A673 (cell line): ENCODE results near the gene TUBA3E. TPM values are rescaled to one million over a fixed set of nuclear protein-coding genes. Genes with fewer than 3 reads are reported as not detected.
"Not testable (repeated sequence)": the region's sequence is repeated elsewhere in the genome, so short reads cannot be mapped to it uniquely, and the experiment has no call there.

Experiments
- BruUV-seq: library from RNA; stranded (reverse); fragments of 400-500 nt; replicated peaks from 2 replicates; lab custom pipeline; 2021; lab: Mats Ljungman, UMichigan
- CTCF ChIA-PET: fragments of 300-600 bp; sonication (Branson Sonifier 250); formaldehyde crosslinking; loops from one replicate; lab custom pipeline; 2022; ENCODE audit warnings: antibody characterized with exemption; lab: Charles Lee
- POLR2A ChIA-PET: fragments of 300-600 bp; sonication (Branson Sonifier 250); formaldehyde crosslinking; loops from one replicate; lab custom pipeline; 2022; ENCODE audit warnings: antibody characterized with exemption; ENCODE audit not compliant: low non-redundant PET; lab: Charles Lee
- DNase-seq: peaks from one replicate; pipeline ENCODE4 v3.0.0-alpha.2; 2015; ENCODE audit warnings: low spot score
- H3K27ac ChIP-seq: fragments of 200-600 bp; sonication (generic); 2 replicates; pipeline ENCODE4 v1.5.1; 2016; ENCODE audit warnings: mixed run types, low read depth, mild to moderate bottlenecking, mixed read lengths, antibody characterized with exemption, low read length; ENCODE audit not compliant: poor library complexity, severe bottlenecking
- H3K27me3 ChIP-seq: fragments of 200-600 bp; sonication (generic); replicated peaks from 2 replicates; pipeline ENCODE4 v1.6.1; 2017; ENCODE audit warnings: mixed run types, low read depth, mild to moderate bottlenecking, mixed read lengths, antibody characterized with exemption, low read length; ENCODE audit not compliant: insufficient read depth, poor library complexity
- H3K36me3 ChIP-seq: fragments of 200-600 bp; sonication (generic); 2 replicates; pipeline ENCODE4 v1.6.1; 2016; ENCODE audit warnings: mixed run types, mild to moderate bottlenecking, mixed read lengths, antibody characterized with exemption, low read length; ENCODE audit not compliant: insufficient read depth, poor library complexity, severe bottlenecking
- H3K4me1 ChIP-seq: fragments of 200-600 bp; sonication (generic); 2 replicates; pipeline ENCODE4 v1.6.1; 2017; ENCODE audit warnings: mixed run types, mild to moderate bottlenecking, mixed read lengths, antibody characterized with exemption, low read length; ENCODE audit not compliant: insufficient read depth, poor library complexity, severe bottlenecking
- H3K4me3 ChIP-seq: fragments of 200-600 bp; sonication (generic); 2 replicates; pipeline ENCODE4 v1.5.1; 2016; ENCODE audit warnings: low read depth, mixed run types, mild to moderate bottlenecking, mixed read lengths, low read length; ENCODE audit not compliant: poor library complexity, severe bottlenecking
- H3K9me3 ChIP-seq: fragments of 200-600 bp; sonication (generic); 2 replicates; pipeline ENCODE4 v1.6.1; 2016; ENCODE audit warnings: mixed run types, low read depth, mild to moderate bottlenecking, mixed read lengths, antibody characterized with exemption, low read length; ENCODE audit not compliant: poor library complexity, severe bottlenecking
- CTCF ChIP-seq: fragments of 300-800, 200-600 bp; sonication (generic); conservative IDR thresholded peaks from 2 replicates; pipeline ENCODE4 v1.5.1; 2017; ENCODE audit warnings: low read depth, mild to moderate bottlenecking, antibody characterized with exemption, low read length, moderate library complexity, mixed read lengths
- EZH2 ChIP-seq: fragments of 200-600 bp; sonication (generic); IDR thresholded peaks from 2 replicates; pipeline ENCODE4 v1.6.1; 2017; ENCODE audit warnings: borderline replicate concordance, low read depth, mild to moderate bottlenecking, mixed read lengths, antibody characterized with exemption, low read length; ENCODE audit not compliant: poor library complexity, severe bottlenecking
- intact Hi-C: fragments of 100-400 bp; cut with micrococcal nuclease; formaldehyde crosslinking; loops from one replicate; pipeline ENCODE4 v1.10.0; 2022; ENCODE audit not compliant: unreplicated experiment
- total RNA-seq: library from RNA; stranded (reverse); gene quantifications from 2 replicates; pipeline ENCODE4 v1.2.3, GENCODE V29; 2021

TUBA3E gene
- total RNA-seq, 1 experiment from 2014 or later: not detected

- H3K9me3 ChIP-seq: no peaks in the 10 kb centered on the region
- no peak for DNase-seq
- ChIA-PET CTCF (no interaction called here), POLR2A (no interaction called here)
- no peaks in the 10 kb centered on the region for H3K27me3 ChIP-seq
- intact Hi-C loops: no loop called here
- H3K4me3 ChIP-seq: no peak overlapping the region
- TF ChIP-seq EZH2 (no peak), CTCF (no peak)
- BruUV-seq: no TSS peak
- no peaks in the 10 kb centered on the region for H3K4me1 ChIP-seq
- no peak overlapping the region for H3K27ac ChIP-seq
- peaks cover 5% of the 10 kb centered on the region for H3K36me3 ChIP-seq
These were observed 45.2 kb downstream of the TUBA3E start for GRCh38 chr2:130152816-130153595.

GRCh38 chr2:130152136-130152815, 46.0 kb downstream of the TUBA3E start:
- H3K27me3 ChIP-seq, POLR2A ChIA-PET, DNase-seq, H3K9me3 ChIP-seq, intact Hi-C loops, BruUV-seq, H3K4me1 ChIP-seq, H3K27ac ChIP-seq, H3K4me3 ChIP-seq, H3K36me3 ChIP-seq, CTCF ChIA-PET: not testable (repeated sequence)

GRCh38 chr2:130151145-130151512, 47.1 kb downstream of the TUBA3E start:
- H3K4me3 ChIP-seq, H3K36me3 ChIP-seq, BruUV-seq, intact Hi-C loops, POLR2A ChIA-PET, H3K4me1 ChIP-seq, H3K27ac ChIP-seq, DNase-seq, H3K9me3 ChIP-seq, H3K27me3 ChIP-seq: not testable (repeated sequence)
- CTCF ChIA-PET: interaction anchor here (0.7 kb wide), 1 partner anchor 28 kb away, joined by 3 read pairs; no protein-coding TSS in a partner anchor

GRCh38 chr2:130150181-130151144, 47.8 kb downstream of the TUBA3E start:
- CTCF ChIA-PET: interaction anchor here (0.5 to 0.7 kb wide), 2 partner anchors 28 to 187 kb away, joined by 3 read pairs; no protein-coding TSS in a partner anchor
- intact Hi-C loops: no loop called here
- Histone ChIP-seq H3K27ac (no peak overlapping the region), H3K4me1 (no peaks in the 10 kb centered on the region), H3K36me3 (peaks cover 5% of the 10 kb centered on the region), H3K4me3 (no peak overlapping the region), H3K27me3 (no peaks in the 10 kb centered on the region), H3K9me3 (no peaks in the 10 kb centered on the region)
- no peak for TF ChIP-seq CTCF
- no peak for TF ChIP-seq EZH2
- no peak for DNase-seq
- POLR2A ChIA-PET: no interaction called here
- no TSS peak for BruUV-seq

- CTCF ChIA-PET, DNase-seq, intact Hi-C loops, BruUV-seq, H3K27me3 ChIP-seq, H3K27ac ChIP-seq, H3K4me1 ChIP-seq, H3K36me3 ChIP-seq, H3K4me3 ChIP-seq, H3K9me3 ChIP-seq, POLR2A ChIA-PET: not testable (repeated sequence)
These were observed 49.7 kb downstream of the TUBA3E start for GRCh38 chr2:130148515-130148914.
